Stomach (tissue), 9 donors: Measurements from ENCODE around the gene DCLK2. TPM values are rescaled to one million over a fixed set of nuclear protein-coding genes. Genes with fewer than 3 reads are reported as not detected.

Experiments used
- DNase-seq, 2 donors: peaks; one replicate each; pipeline versions ENCODE4 v3.0.0 to v3.0.0-alpha.2; 2013 to 2019
- H3K27ac ChIP-seq, 5 donors: fragments of 200-600 bp in 4 of 5; sonication (generic) in 4 of 5; one replicate each; pipeline ENCODE4 v1.5.1; 2013 to 2019; ENCODE audit warnings: mild to moderate bottlenecking in 1 of 5, moderate library complexity in 1 of 5
- H3K27me3 ChIP-seq, 3 donors: fragments of 200-600 bp; sonication (generic); one replicate each; pipeline ENCODE4 v1.5.1; 2017 to 2019; ENCODE audit warnings: mixed run types in 1 of 3
- H3K36me3 ChIP-seq, 4 donors: fragments of 200-600 bp; sonication (generic); 1 replicate in 3 of 4; 2 replicates in 1 of 4; pipeline ENCODE4 v1.5.1; 2016 to 2019
- H3K4me1 ChIP-seq, 4 donors: fragments of 200-600 bp; sonication (generic); one replicate each; pipeline ENCODE4 v1.5.1; 2016 to 2019
- H3K4me3 ChIP-seq, 4 donors: fragments of 200-600 bp; sonication (generic) in 3 of 4; one replicate each; pipeline ENCODE4 v1.5.1; 2016 to 2019; ENCODE audit warnings: mild to moderate bottlenecking in 1 of 4
- H3K9me3 ChIP-seq, 4 donors: fragments of 200-600 bp; sonication (generic); one replicate each; pipeline ENCODE4 v1.5.1; 2016 to 2019
- CTCF ChIP-seq, 7 experiments: fragments of 450-650 bp in 4 of 7; fragments of 200-600 bp in 3 of 7; sonication (generic) in 3 of 7; IDR thresholded peaks; one replicate each; pipeline ENCODE4 v1.5.1; 2016 to 2019; ENCODE audit warnings: antibody characterized with exemption in 7 of 7, control low read depth in 2 of 7, mild to moderate bottlenecking in 1 of 7
- EP300 ChIP-seq: sonication (generic); formaldehyde crosslinking; IDR thresholded peaks from one replicate; pipeline ENCODE4 v1.6.1; 2017; ENCODE audit warnings: antibody characterized with exemption
- POLR2A ChIP-seq, 4 donors: fragments of 450-650 bp; IDR thresholded peaks; one replicate each; pipeline ENCODE4 v1.6.1; 2016; ENCODE audit warnings: antibody characterized with exemption in 4 of 4, control low read depth in 2 of 4, mild to moderate bottlenecking in 1 of 4, moderate library complexity in 1 of 4
- POLR2AphosphoS5 ChIP-seq, 3 donors: sonication (generic); formaldehyde crosslinking; IDR thresholded peaks; one replicate each; pipeline ENCODE4 v1.6.1; 2016; ENCODE audit warnings: antibody characterized with exemption in 3 of 3
- WGBS, 5 donors: extraction: QIAGEN DNeasy Blood & Tissue Kit in 3 of 5; methylation state at CpG; one replicate each; pipeline versions ENCODE4 v1.1.5 to v1.1.7; 2013 to 2018; 5-methylcytosine and 5-hydroxymethylcytosine counted together
- intact Hi-C: fragments of 100-400 bp; cut with DNase I; formaldehyde crosslinking; loops from one replicate; pipeline ENCODE4 v1.15.1; 2023; ENCODE audit warnings: low total_unique reads
- polyA plus RNA-seq, 3 donors: library from polyadenylated mRNA; stranded (reverse); fragments of 200-250 nt; gene quantifications; one replicate each; pipeline ENCODE4 v1.2.3, GENCODE V29; 2013
- total RNA-seq, 5 donors: library from RNA; depleted of rRNA; stranded (reverse); fragments of >200 nt; gene quantifications; one replicate each; pipeline versions ENCODE4 v1.1.0 to v1.2.3, GENCODE V29; 2014 to 2016
- donor health status: healthy with polysubstance abuse.
- donor health status: Bipolar disorder and iron deficiency.
- donor health status: healthy.

DCLK2 gene
- total and polyA plus RNA-seq, 8 donors, result 0.61 to 16.3 (median 1.7) TPM

GRCh38 chr4:150135134-150135772, 57.0 kb downstream of the DCLK2 start:
- Histone ChIP-seq H3K9me3 (no peaks in the 10 kb centered on the region), H3K4me3 (no peak overlapping the region), H3K27ac (no peak overlapping the region), H3K36me3 (no peaks in the 10 kb centered on the region), H3K27me3 (no peaks in the 10 kb centered on the region), H3K4me1 (peaks cover 0 to 14% (median 0%) of the 10 kb centered on the region in 4 donors)
- intact Hi-C loops, result no loop called here
- no peak for DNase-seq
- TF ChIP-seq POLR2A (IDR thresholded peaks at IDR 0.05) (no peak), EP300 (no peak), POLR2AphosphoS5 (IDR thresholded peaks at IDR 0.05) (no peak), CTCF (IDR thresholded peaks at IDR 0.05) (no peak)
- WGBS, 5 donors, result 45 to 52% (median 51%) methylated on average over 4 of the region's 4 CpGs

GRCh38 chr4:150136036-150136435, 57.8 kb downstream of the DCLK2 start:
- Histone ChIP-seq H3K36me3 (no peaks in the 10 kb centered on the region), H3K4me1 (peaks cover 0 to 8% (median 0%) of the 10 kb centered on the region in 4 donors), H3K27ac (no peak overlapping the region), H3K27me3 (no peaks in the 10 kb centered on the region), H3K9me3 (no peaks in the 10 kb centered on the region), H3K4me3 (no peak overlapping the region)
- TF ChIP-seq CTCF (IDR thresholded peaks at IDR 0.05), result no peak
- TF ChIP-seq EP300, result no peak
- no peak for TF ChIP-seq POLR2A (IDR thresholded peaks at IDR 0.05)
- TF ChIP-seq POLR2AphosphoS5 (IDR thresholded peaks at IDR 0.05), result no peak
- 77 to 82% (median 82%) methylated on average over 3 of the region's 3 CpGs for WGBS, 5 donors
- DNase-seq, result no peak
- intact Hi-C loops, result no loop called here

GRCh38 chr4:150136481-150136880, 58.2 kb downstream of the DCLK2 start:
- Histone ChIP-seq H3K4me1 (peaks cover 0 to 8% (median 0%) of the 10 kb centered on the region in 4 donors), H3K4me3 (no peak overlapping the region), H3K36me3 (no peaks in the 10 kb centered on the region), H3K27ac (no peak overlapping the region), H3K9me3 (no peaks in the 10 kb centered on the region), H3K27me3 (no peaks in the 10 kb centered on the region)
- DNase-seq, result no peak
- intact Hi-C loops, result no loop called here
- no peak for TF ChIP-seq EP300
- TF ChIP-seq POLR2AphosphoS5 (IDR thresholded peaks at IDR 0.05), result no peak
- no peak for TF ChIP-seq CTCF (IDR thresholded peaks at IDR 0.05)
- TF ChIP-seq POLR2A (IDR thresholded peaks at IDR 0.05), result no peak

- no peaks in the 10 kb centered on the region for H3K9me3 ChIP-seq
- TF ChIP-seq CTCF (IDR thresholded peaks at IDR 0.05) (no peak), POLR2A (IDR thresholded peaks at IDR 0.05) (no peak), POLR2AphosphoS5 (IDR thresholded peaks at IDR 0.05) (no peak), EP300 (no peak)
- H3K27ac ChIP-seq, result no peak overlapping the region
- H3K4me1 ChIP-seq, result peaks cover 0 to 10% (median 0%) of the 10 kb centered on the region in 4 donors
- WGBS, 5 donors, result 73 to 89% (median 85%) methylated on average over 4 of the region's 4 CpGs
- no peak overlapping the region for H3K4me3 ChIP-seq
- H3K27me3 ChIP-seq, result no peaks in the 10 kb centered on the region
- intact Hi-C loops, result no loop called here
- no peaks in the 10 kb centered on the region for H3K36me3 ChIP-seq
- no peak for DNase-seq
Observed at GRCh38 chr4:150139297-150139865, 61.1 kb downstream of the DCLK2 start.
